Activated naive CD8-positive, alpha-beta T cell treated with anti-CD3 and anti-CD28 coated beads, Interleukin-2, amount 10 ng/mL, durations not matched to agents 7 days and 5 days (primary cell): ENCODE measurements around the gene NSD2. TPM values are rescaled to one million over a fixed set of nuclear protein-coding genes. Genes with fewer than 3 reads are reported as not detected.

ENCODE experiments used
- ATAC-seq: fragments of 150-1000 bp; cut with Tn5 transposase; one replicate; pipeline ENCODE4 v1.10.0; 2021; ENCODE audit warnings: low read depth, moderate library complexity
- POLR2A ChIA-PET: fragments of 350-600 bp; sonication (Branson Sonifier 250); formaldehyde crosslinking; loops from one replicate; lab custom pipeline; 2021; ENCODE audit warnings: antibody characterized with exemption; lab: Charles Lee
- DNase-seq: peaks from one replicate; pipeline ENCODE4 v3.0.0; 2021
- H3K27ac Mint-ChIP-seq: one replicate; pipeline ENCODE4 v1.8.0; 2022; ENCODE audit warnings: mild to moderate bottlenecking, mixed read lengths
- H3K27me3 Mint-ChIP-seq: one replicate; pipeline ENCODE4 v1.8.0; 2022; ENCODE audit warnings: mild to moderate bottlenecking, moderate library complexity, mixed read lengths
- H3K36me3 Mint-ChIP-seq: one replicate; pipeline ENCODE4 v1.8.0; 2021; ENCODE audit warnings: mild to moderate bottlenecking, mixed read lengths
- H3K4me1 Mint-ChIP-seq: one replicate; pipeline ENCODE4 v1.8.0; 2021; ENCODE audit warnings: mixed read lengths
- H3K4me3 Mint-ChIP-seq: one replicate; pipeline ENCODE4 v1.8.0; 2022; ENCODE audit warnings: mild to moderate bottlenecking, moderate library complexity, mixed read lengths
- H3K9me3 Mint-ChIP-seq: one replicate; pipeline ENCODE4 v1.8.0; 2021; ENCODE audit warnings: mixed read lengths
- total RNA-seq, 2 experiments: library from RNA; stranded (reverse); gene quantifications; one replicate each; pipeline ENCODE4 v1.2.3, GENCODE V29; 2021

Gene NSD2
- total RNA-seq, 2 experiments from 2014 or later, result 218 to 231 TPM

- peak overlapping the region; percentile 99 for H3K4me3 Mint-ChIP-seq
- peaks cover 42% of the 10 kb centered on the region for H3K4me1 Mint-ChIP-seq
- no peaks in the 10 kb centered on the region for H3K27me3 Mint-ChIP-seq
- DNase-seq (no peak), ATAC-seq (no peak)
- H3K9me3 Mint-ChIP-seq, result no peaks in the 10 kb centered on the region
- H3K36me3 Mint-ChIP-seq, result peaks cover 20% of the 10 kb centered on the region
- POLR2A ChIA-PET, result interaction anchor here (1.6 to 1.7 kb wide), 2 partner anchors 11 to 17 kb away, joined by 4 to 5 read pairs; partner anchors contain the start of gene LETM1
- H3K27ac Mint-ChIP-seq, result peak overlapping the region; percentile 99
Observed at GRCh38 chr4:1873291-1873690, 2.1 kb downstream of the NSD2 start.

DNA sequence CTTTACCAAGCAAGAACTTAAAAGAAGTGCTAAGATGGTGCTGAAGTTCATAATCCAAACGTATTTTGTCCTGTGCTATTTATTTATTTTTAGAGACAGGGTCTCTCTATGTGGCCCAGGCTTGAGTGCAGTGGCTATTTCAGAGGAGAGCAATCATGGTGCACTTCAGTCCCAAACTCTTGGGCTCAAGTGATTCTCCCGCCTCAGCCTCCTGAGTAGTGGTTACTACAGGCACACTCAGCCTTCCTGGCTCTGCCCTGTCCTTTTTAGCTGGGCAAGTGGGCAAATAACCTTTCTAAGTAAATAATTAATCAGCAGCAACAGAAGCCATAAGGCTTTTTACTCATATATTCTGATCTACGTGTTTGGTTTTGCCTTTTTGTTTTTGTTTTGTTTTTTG is 2.6 kb downstream of the NSD2 start:
- peak overlapping the region; percentile 99 for H3K4me3 Mint-ChIP-seq
- H3K27ac Mint-ChIP-seq, result peak overlapping the region; percentile 99
- peaks cover 47% of the 10 kb centered on the region for H3K4me1 Mint-ChIP-seq
- H3K27me3 Mint-ChIP-seq, result no peaks in the 10 kb centered on the region
- no peak for ATAC-seq
- no peaks in the 10 kb centered on the region for H3K9me3 Mint-ChIP-seq
- peaks cover 25% of the 10 kb centered on the region for H3K36me3 Mint-ChIP-seq
- POLR2A ChIA-PET, result interaction anchor here (1.6 to 1.7 kb wide), 2 partner anchors 11 to 18 kb away, joined by 4 to 5 read pairs; partner anchors contain the start of gene LETM1
- DNase-seq, result no peak

DNA sequence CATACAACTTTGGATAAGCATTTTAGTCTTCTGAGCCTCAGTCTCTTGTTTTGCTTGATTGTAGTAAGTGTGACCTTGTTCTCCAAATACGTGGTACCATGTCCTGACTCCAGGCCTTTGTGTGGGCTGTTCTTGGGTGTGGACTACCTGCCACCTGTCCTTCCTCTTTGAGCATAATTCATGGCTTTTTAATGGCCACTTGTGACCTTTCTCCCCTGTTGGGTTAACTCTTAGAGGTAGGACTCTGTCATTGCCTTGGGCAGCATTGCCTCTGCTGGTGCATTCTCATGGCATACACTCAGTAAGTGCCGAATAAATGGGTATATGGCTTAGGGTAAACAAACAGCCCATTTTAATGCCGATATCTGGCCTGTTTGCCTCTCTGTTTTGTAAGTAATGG is 3.0 kb downstream of the NSD2 start:
- Mint-ChIP-seq H3K4me3 (peak overlapping the region; percentile 99), H3K27ac (peak overlapping the region; percentile 57), H3K4me1 (peaks cover 48% of the 10 kb centered on the region), H3K27me3 (no peaks in the 10 kb centered on the region), H3K36me3 (peaks cover 26% of the 10 kb centered on the region), H3K9me3 (no peaks in the 10 kb centered on the region)
- ATAC-seq (no peak), DNase-seq (no peak)
- POLR2A ChIA-PET, result interaction anchor here (0.8 to 1.6 kb wide), 2 partner anchors 11 to 18 kb away, joined by 4 read pairs; partner anchors contain the start of gene LETM1

GRCh38 chr4:1879485-1879884 is 8.3 kb downstream of the NSD2 start:
- ATAC-seq, result no peak
- POLR2A ChIA-PET, result no interaction called here
- H3K27ac Mint-ChIP-seq, result peak overlapping the region; percentile 59
- H3K36me3 Mint-ChIP-seq, result peaks cover 42% of the 10 kb centered on the region
- DNase-seq, result no peak
- H3K4me1 Mint-ChIP-seq, result peaks cover 54% of the 10 kb centered on the region
- no peaks in the 10 kb centered on the region for H3K27me3 Mint-ChIP-seq
- no peak overlapping the region for H3K4me3 Mint-ChIP-seq
- no peaks in the 10 kb centered on the region for H3K9me3 Mint-ChIP-seq

DNA sequence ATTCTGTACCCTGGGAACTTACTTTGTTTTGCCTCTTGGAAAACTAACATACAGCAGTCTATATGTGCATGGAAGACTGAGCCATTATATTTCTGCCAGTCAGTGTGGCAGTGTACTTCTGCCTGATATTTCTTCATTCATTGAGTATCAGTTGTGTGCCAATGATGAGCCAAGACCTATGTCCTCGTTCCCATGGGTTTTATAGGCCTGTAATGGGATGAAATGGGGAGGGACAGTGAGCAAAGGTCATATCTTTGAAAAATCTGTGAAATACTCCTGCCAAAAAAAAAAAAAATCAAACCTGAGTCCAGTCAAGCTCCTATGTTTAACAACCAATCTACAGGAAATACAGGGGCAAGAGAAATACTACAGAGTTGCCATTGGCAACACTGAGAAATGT is 9.1 kb downstream of the NSD2 start:
- H3K9me3 Mint-ChIP-seq, result no peaks in the 10 kb centered on the region
- no peak for DNase-seq
- H3K27ac Mint-ChIP-seq, result peak overlapping the region; percentile 64
- no peak overlapping the region for H3K4me3 Mint-ChIP-seq
- POLR2A ChIA-PET, result interaction anchor here (1.2 kb wide), 1 partner anchor 10 kb away, joined by 5 read pairs; the partner anchor contains the start of gene NSD2
- no peak for ATAC-seq
- no peaks in the 10 kb centered on the region for H3K27me3 Mint-ChIP-seq
- peaks cover 54% of the 10 kb centered on the region for H3K4me1 Mint-ChIP-seq
- peaks cover 38% of the 10 kb centered on the region for H3K36me3 Mint-ChIP-seq

DNA sequence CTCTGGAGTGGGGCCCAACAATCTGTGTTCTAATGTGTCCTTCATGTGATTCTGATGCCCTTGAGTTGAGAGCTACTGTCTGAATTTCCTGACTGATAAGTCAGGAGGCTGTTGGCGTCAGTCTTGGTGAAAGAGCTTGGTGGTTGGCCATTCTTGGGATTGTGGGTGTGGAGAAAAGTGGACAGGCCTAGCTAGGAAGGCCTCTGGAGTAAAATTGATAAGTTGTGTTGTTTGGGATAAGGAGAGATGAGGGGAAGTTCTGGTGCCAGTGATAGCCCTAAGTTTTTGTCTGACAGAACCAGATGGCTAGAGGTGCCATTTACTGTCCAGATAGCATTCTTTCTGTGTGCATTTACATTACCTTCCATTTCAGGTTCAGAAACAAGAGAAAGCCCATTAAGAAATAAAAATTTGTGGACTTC is 11.7 kb downstream of the NSD2 start:
- Mint-ChIP-seq H3K36me3 (peaks cover 34% of the 10 kb centered on the region), H3K9me3 (no peaks in the 10 kb centered on the region), H3K4me1 (peaks cover 53% of the 10 kb centered on the region), H3K4me3 (no peak overlapping the region), H3K27me3 (no peaks in the 10 kb centered on the region), H3K27ac (no peak overlapping the region)
- DNase-seq (no peak), ATAC-seq (no peak)
- POLR2A ChIA-PET, result interaction anchor here (0.6 kb wide), 1 partner anchor 11 kb away, joined by 5 read pairs; no protein-coding TSS in a partner anchor

- Mint-ChIP-seq H3K36me3 (peaks cover 31% of the 10 kb centered on the region), H3K27ac (peak overlapping the region; percentile 9), H3K9me3 (no peaks in the 10 kb centered on the region), H3K27me3 (no peaks in the 10 kb centered on the region), H3K4me1 (peaks cover 49% of the 10 kb centered on the region), H3K4me3 (no peak overlapping the region)
- POLR2A ChIA-PET, result interaction anchor here (0.6 to 1.2 kb wide), 2 partner anchors 10 to 21 kb away, joined by 3 to 5 read pairs; no protein-coding TSS in a partner anchor
- DNase-seq, result no peak
- no peak for ATAC-seq
Observed at GRCh38 chr4:1883583-1883982, 12.4 kb downstream of the NSD2 start.

DNA sequence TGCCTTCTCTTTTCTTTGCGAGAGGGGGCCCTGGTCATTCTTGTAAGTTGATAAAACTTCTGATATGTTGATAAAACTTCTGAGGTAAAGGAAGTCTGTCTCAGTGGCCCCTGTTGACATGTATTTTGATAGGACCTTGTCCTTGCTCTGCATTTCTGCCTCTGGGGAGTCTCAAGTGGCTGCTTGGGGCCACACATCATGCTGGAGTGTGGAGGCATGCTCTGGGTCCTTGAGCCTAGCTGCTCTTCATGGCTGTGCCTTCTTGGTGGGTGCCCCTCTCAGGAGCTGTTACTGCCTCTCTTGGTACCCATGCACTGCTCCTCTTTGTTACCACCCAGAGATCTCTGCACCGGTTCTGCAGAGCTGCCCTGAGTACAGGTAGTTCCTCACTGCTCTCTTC is 14.2 kb downstream of the NSD2 start:
- H3K27ac Mint-ChIP-seq, result no peak overlapping the region
- no peaks in the 10 kb centered on the region for H3K27me3 Mint-ChIP-seq
- no peak for ATAC-seq
- POLR2A ChIA-PET, result no interaction called here
- no peak for DNase-seq
- no peak overlapping the region for H3K4me3 Mint-ChIP-seq
- no peaks in the 10 kb centered on the region for H3K9me3 Mint-ChIP-seq
- peaks cover 24% of the 10 kb centered on the region for H3K36me3 Mint-ChIP-seq
- H3K4me1 Mint-ChIP-seq, result peaks cover 39% of the 10 kb centered on the region

DNA sequence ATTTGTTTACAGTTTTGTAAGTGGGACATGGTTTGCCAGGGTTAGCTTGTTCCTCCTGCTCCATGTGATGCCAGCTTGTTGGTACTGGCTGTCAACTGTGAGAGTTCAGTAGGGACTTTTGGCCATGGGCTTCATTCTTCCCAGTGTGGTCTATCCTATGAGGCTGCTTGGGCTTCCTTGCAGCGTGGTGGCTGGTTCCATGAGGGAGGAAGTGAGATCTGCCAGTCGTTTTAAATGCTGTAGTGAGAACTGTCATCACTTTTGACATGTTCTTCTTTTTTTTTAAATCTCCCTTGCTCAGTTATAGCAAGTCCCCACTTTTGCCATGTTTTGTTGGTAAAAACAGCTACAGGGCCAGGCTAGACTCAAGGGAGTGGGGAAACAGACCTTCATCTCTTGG is 15.9 kb downstream of the NSD2 start:
- Mint-ChIP-seq H3K27me3 (no peaks in the 10 kb centered on the region), H3K27ac (no peak overlapping the region), H3K36me3 (peaks cover 17% of the 10 kb centered on the region), H3K4me3 (no peak overlapping the region), H3K4me1 (peaks cover 31% of the 10 kb centered on the region), H3K9me3 (no peaks in the 10 kb centered on the region)
- POLR2A ChIA-PET, result no interaction called here
- no peak for DNase-seq
- ATAC-seq, result no peak

DNA sequence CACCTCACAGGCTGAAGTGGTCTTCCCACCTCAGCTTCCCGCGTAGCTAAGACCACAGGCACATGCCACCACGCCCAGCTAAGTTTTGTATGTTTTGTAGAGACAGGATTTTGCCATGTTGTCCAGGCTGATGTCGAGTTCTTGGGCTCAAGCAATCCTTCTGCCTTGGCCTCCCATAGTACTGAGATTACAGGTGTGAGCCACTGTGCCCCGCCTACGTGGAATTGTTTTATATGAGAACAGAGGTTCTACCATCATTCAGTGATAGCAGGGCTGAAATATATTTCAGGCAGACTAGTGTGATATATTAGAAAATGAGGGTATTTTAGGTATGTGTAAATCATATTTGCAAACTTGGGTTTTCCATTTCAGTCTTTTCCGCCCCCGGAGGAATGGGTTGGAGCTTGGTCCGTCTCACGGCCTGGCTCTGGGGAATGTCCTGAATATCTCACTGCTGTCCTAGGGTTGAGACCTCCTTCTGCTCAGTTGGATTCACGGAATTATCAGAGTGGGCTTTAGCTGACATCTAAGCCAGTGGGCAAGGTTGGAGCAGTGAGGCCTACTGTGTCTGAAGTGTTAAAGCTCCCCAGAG is 19.9 kb downstream of the NSD2 start:
- POLR2A ChIA-PET, result no interaction called here
- ATAC-seq (no peak), DNase-seq (no peak)
- no peaks in the 10 kb centered on the region for H3K9me3 Mint-ChIP-seq
- H3K27me3 Mint-ChIP-seq, result no peaks in the 10 kb centered on the region
- peaks cover 23% of the 10 kb centered on the region for H3K36me3 Mint-ChIP-seq
- no peak overlapping the region for H3K27ac Mint-ChIP-seq
- H3K4me3 Mint-ChIP-seq, result no peak overlapping the region
- peaks cover 26% of the 10 kb centered on the region for H3K4me1 Mint-ChIP-seq

DNA sequence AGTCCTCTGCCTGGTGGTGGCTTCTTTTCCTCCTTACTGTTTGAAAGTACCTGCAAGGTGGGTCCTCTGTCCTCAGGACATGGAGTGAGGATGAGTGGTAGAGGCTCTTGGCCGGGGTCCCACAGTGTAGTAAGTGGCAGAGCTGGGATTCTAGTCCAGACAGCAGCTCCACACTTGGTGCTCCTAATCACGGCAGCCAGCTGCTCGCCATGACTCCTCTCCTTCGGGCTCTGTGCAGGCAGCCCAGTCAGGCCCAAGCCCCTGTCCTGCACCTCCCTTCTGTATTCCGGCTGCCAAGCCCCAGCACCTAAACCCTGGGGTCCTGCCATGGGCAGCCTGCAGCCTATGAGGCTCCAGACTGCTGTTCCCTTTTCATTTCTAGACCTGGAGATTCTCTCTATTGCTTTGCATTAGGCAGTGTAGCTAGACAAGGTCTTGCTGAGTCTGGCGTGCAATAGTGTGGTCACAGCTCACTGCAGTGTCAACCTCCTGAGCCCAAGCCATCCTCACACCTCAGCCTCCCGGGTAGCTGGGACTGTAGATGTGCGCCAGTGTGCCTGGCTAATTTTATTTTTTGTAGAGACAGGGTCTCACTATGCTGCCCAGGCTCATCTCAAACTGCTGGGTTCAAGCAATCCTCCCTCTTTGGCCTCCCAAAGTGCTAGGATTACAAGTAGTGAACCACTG is 24.9 kb downstream of the NSD2 start:
- Mint-ChIP-seq H3K4me3 (no peak overlapping the region), H3K9me3 (no peaks in the 10 kb centered on the region), H3K27ac (no peak overlapping the region), H3K36me3 (peaks cover 29% of the 10 kb centered on the region), H3K4me1 (peaks cover 38% of the 10 kb centered on the region), H3K27me3 (no peaks in the 10 kb centered on the region)
- POLR2A ChIA-PET, result no interaction called here
- no peak for ATAC-seq
- no peak for DNase-seq

DNA sequence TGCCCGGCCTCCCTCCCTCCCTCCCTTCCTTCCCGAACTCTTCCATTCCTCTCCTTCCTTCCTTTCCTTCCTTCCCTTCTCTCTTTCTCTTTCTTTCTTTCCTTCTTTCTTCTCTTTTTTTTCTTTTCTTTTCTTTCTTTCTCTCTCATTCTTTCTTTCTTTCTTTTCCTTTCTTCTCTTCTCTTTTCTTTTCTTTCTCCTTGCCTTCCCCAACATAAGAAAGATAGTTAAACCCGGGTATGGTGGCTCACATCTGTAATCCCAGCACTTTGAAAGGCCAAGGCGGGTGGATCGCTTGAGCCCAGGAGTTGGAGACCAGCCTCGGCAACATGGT is 25.4 kb downstream of the NSD2 start:
- Mint-ChIP-seq H3K4me1 (peaks cover 39% of the 10 kb centered on the region), H3K9me3 (no peaks in the 10 kb centered on the region), H3K27ac (no peak overlapping the region), H3K4me3 (no peak overlapping the region), H3K27me3 (no peaks in the 10 kb centered on the region), H3K36me3 (peaks cover 31% of the 10 kb centered on the region)
- DNase-seq, result no peak
- ATAC-seq, result no peak
- POLR2A ChIA-PET, result no interaction called here

- no peak for ATAC-seq
- Mint-ChIP-seq H3K27me3 (no peaks in the 10 kb centered on the region), H3K4me1 (peaks cover 39% of the 10 kb centered on the region), H3K9me3 (no peaks in the 10 kb centered on the region), H3K36me3 (peaks cover 22% of the 10 kb centered on the region), H3K4me3 (no peak overlapping the region), H3K27ac (no peak overlapping the region)
- POLR2A ChIA-PET, result interaction anchor here (0.6 kb wide), 1 partner anchor 156 kb away, joined by 4 read pairs; no protein-coding TSS in a partner anchor
- no peak for DNase-seq
Observed at GRCh38 chr4:1898007-1898406, 26.8 kb downstream of the NSD2 start.

DNA sequence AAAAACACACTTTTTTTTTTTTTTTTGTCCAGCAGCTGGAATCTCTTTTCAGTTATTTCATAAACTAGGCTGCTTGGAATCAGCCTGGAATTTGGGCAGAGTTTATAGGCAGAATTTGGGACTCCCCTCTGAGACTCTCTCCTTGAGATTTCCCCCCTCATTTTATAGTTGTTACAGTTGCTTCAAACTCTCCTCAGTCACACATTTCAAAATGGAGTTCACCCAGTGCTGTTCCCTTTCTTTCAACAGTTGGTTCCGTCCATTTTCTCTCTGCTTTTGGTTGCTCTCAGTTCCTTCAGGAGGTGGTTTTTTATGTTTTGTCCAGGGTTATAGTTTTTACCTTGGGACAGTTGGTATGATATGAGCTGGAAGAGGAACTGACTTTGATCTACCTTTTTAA is 27.5 kb downstream of the NSD2 start:
- Mint-ChIP-seq H3K36me3 (peaks cover 25% of the 10 kb centered on the region), H3K4me3 (peak overlapping the region; percentile 64), H3K27ac (peak overlapping the region; percentile 87), H3K4me1 (peaks cover 43% of the 10 kb centered on the region), H3K9me3 (no peaks in the 10 kb centered on the region), H3K27me3 (no peaks in the 10 kb centered on the region)
- no peak for DNase-seq
- POLR2A ChIA-PET, result interaction anchor here (1.7 to 2.3 kb wide), 2 partner anchors 28 to 42 kb away, joined by 8 to 9 read pairs; partner anchors contain the start of genes LETM1 and NSD2
- ATAC-seq, result peak; percentile 2
